ENCODE measurements around the gene LAPTM4A.
A peak's percentile ranks its signal among the peaks of the same experiment; 100 is the strongest.

The LAPTM4A gene

DNA sequence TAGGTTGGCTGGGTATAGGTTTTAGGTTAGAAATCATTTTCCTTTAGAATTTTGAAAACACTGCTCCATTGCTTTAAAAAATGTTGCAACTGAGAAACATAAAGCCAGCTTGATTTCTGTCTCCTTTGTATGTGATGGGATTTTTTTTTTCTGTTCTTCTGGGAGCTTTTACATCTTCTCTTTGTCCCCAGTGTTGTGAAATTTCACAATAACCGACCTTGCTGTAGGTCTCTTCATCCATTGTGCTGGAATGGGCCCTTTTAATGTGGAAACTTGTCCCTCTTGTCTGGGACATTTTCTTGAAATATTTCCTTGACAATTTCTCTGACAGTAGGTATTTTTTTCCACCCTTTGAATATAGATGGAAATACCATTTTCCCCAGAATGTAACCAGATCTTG lies 44.0 kb upstream of the LAPTM4A start:
- Histone ChIP-seq H3K79me2 (no peaks in the 10 kb centered on the region), H3K9ac (no peak overlapping the region), H3K4me1 (no peaks in the 10 kb centered on the region), H3K4me3 (ENCODE audit: low read depth, low read length) (no peak overlapping the region), H3K27ac (no peak overlapping the region), H2AFZ (no peak overlapping the region), H3K9me3 (ENCODE audit: control insufficient read depth, low read length) (no peaks in the 10 kb centered on the region), H3K27me3 (ENCODE audit: control insufficient read depth, insufficient read depth, low read length) (no peaks in the 10 kb centered on the region), H3K36me3 (ENCODE audit: control insufficient read depth, insufficient read depth, low read length) (no peaks in the 10 kb centered on the region), H3K4me2 (ENCODE audit: low read length) (no peak overlapping the region)
- TF ChIP-seq, protein P1, sequence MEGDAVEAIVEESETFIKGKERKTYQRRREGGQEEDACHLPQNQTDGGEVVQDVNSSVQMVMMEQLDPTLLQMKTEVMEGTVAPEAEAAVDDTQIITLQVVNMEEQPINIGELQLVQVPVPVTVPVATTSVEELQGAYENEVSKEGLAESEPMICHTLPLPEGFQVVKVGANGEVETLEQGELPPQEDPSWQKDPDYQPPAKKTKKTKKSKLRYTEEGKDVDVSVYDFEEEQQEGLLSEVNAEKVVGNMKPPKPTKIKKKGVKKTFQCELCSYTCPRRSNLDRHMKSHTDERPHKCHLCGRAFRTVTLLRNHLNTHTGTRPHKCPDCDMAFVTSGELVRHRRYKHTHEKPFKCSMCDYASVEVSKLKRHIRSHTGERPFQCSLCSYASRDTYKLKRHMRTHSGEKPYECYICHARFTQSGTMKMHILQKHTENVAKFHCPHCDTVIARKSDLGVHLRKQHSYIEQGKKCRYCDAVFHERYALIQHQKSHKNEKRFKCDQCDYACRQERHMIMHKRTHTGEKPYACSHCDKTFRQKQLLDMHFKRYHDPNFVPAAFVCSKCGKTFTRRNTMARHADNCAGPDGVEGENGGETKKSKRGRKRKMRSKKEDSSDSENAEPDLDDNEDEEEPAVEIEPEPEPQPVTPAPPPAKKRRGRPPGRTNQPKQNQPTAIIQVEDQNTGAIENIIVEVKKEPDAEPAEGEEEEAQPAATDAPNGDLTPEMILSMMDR (IDR thresholded peaks at IDR 0.05): no peak

DNA sequence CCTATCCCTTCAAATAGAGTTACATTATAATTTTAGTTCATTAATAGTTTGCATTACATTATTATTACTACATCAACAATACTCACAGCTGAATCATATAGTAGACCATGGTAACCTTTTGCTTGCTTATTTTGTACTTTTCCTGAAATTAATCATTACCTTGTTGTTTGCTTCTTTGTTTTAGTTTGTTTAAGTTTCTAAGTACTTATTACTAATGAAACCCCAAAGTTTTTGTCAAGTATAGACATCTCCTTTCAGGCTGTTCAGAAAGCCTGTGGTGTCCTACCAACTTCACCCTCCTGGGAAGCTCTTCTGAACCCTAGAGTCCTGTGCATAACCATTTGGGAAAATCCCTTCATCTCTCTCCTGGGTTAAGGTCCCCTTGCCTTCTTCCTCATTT lies 43.5 kb upstream of the LAPTM4A start:
- H3K79me2 ChIP-seq: no peaks in the 10 kb centered on the region
- no peak overlapping the region for H3K9ac ChIP-seq
- no peaks in the 10 kb centered on the region for H3K4me1 ChIP-seq
- H3K9me3 ChIP-seq (ENCODE audit: control insufficient read depth, low read length): no peaks in the 10 kb centered on the region
- no peaks in the 10 kb centered on the region for H3K36me3 ChIP-seq (ENCODE audit: control insufficient read depth, insufficient read depth, low read length)
- H3K27ac ChIP-seq: no peak overlapping the region
- TF ChIP-seq, protein P1 (IDR thresholded peaks at IDR 0.05): no peak
- no peak overlapping the region for H3K4me3 ChIP-seq (ENCODE audit: low read depth, low read length)
- no peak overlapping the region for H3K4me2 ChIP-seq (ENCODE audit: low read length)
- no peaks in the 10 kb centered on the region for H3K27me3 ChIP-seq (ENCODE audit: control insufficient read depth, insufficient read depth, low read length)
- no peak overlapping the region for H2AFZ ChIP-seq

DNA sequence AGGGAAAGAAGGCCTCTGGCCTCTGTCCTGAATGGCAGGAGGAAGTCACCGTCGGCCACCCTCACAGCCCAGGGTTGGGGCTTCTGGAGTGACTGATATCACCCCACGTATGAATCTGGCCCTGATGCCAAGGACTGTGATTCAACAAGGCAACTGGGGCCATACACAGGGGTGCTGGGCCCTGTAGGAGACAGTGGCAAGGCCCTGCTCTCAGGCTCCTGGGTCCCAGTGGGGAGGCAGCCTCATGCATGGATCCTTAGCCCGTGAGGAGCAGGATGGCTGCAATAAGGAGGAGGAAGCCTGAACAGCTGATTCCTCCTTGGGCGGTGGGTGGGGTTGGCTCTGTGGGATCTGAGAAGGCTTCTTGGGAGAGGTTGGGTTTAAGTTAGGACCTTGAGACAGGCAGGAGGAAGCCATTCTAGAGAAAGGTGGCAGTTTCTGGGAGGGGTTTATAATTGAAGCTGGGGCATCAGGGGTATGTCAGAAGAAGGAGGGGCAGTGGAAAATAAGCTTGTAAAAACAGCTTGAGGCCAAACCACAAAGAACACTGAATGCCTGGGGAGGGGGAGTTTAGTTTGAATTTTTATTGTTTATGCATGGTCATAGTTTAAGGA lies 42.8 kb upstream of the LAPTM4A start:
- Histone ChIP-seq H2AFZ (no peak overlapping the region), H3K9me3 (ENCODE audit: control insufficient read depth, low read length) (no peaks in the 10 kb centered on the region), H3K27me3 (ENCODE audit: control insufficient read depth, insufficient read depth, low read length) (no peaks in the 10 kb centered on the region), H3K4me2 (ENCODE audit: low read length) (no peak overlapping the region), H3K4me3 (ENCODE audit: low read depth, low read length) (no peak overlapping the region), H3K36me3 (ENCODE audit: control insufficient read depth, insufficient read depth, low read length) (no peaks in the 10 kb centered on the region), H3K4me1 (no peaks in the 10 kb centered on the region), H3K79me2 (no peaks in the 10 kb centered on the region), H3K27ac (no peak overlapping the region), H3K9ac (no peak overlapping the region)
- TF ChIP-seq, protein P1 (IDR thresholded peaks at IDR 0.05): no peak

DNA sequence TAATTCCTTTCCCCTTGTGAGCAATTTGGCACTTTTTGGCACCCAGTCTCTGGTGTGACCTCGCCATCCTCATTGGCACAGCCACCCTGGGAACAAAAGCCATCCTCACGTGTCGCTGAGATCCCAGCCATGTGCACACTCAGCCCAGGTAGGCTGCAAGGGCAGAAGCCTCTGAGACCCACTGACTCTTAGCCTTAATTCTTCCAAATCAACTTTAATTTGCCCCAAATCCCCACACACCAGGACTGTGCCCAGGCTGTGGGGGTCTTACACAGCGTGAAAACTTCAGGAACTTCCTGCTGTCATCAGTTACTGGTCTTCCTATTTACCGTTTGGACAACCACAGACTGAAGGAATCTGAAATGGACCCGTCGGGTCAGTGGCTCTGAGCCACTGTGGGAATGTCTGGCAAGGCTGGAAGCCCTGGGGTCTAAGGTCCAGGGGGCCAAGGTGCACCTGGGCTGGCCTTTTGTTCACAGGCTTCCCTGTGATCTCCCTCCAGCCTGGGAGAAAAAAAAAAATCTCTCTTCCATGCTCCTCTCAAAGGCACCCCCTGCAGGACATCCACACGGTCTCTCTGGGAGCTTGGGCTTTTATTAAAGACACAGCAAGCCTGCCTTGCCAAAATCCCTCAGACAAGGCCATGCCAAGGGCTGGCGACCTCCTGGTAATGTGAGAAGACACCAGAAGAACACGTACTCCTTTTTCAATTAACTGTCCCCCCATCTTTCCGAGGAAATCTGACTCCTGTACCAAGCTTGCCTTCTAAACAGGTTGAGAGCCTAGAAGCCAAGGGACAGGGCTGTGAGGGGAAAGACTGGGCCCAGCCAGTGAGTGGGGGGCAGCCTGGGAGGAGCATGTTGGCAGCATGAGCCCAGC lies 42.1 kb upstream of the LAPTM4A start:
- TF ChIP-seq, protein P1 (IDR thresholded peaks at IDR 0.05): peak; percentile 43

More for the DNA sequence above, 42.1 kb upstream of the LAPTM4A start:
- Histone ChIP-seq H3K36me3 (ENCODE audit: control insufficient read depth, insufficient read depth, low read length) (no peaks in the 10 kb centered on the region), H2AFZ (peak overlapping the region; percentile 23), H3K9ac (no peak overlapping the region), H3K79me2 (no peaks in the 10 kb centered on the region), H3K4me1 (no peaks in the 10 kb centered on the region), H3K4me2 (ENCODE audit: low read length) (no peak overlapping the region), H3K9me3 (ENCODE audit: control insufficient read depth, low read length) (no peaks in the 10 kb centered on the region), H3K27me3 (ENCODE audit: control insufficient read depth, insufficient read depth, low read length) (no peaks in the 10 kb centered on the region), H3K27ac (no peak overlapping the region), H3K4me3 (ENCODE audit: low read depth, low read length) (no peak overlapping the region)

All from parathyroid adenoma (tissue), 2 donors.